Measurements from ENCODE around the gene CELF1.

GRCh38 chr11:47461876-47462275 lies 91.1 kb downstream of the CELF1 start:
- TF ChIP-seq CTCF (conservative IDR thresholded peaks at IDR 0.05) (no peak), ZFX (IDR thresholded peaks at IDR 0.05) (no peak)

All from C4-2B (cell line).